SK-N-SH treated with all-trans-retinoic acid at 6 μM for 48 hours (cell line): ENCODE measurements around the gene RBKS.

Experiments used
- ATAC-seq: fragments of 200-7000 bp; cut with Tn5 transposase; 3 replicates; pipeline ENCODE4 v1.9.1; 2020; ENCODE audit warnings: mild to moderate bottlenecking, moderate library complexity
- ARNTL ChIP-seq: fragments of 450-650 bp; formaldehyde crosslinking; IDR thresholded peaks from 2 replicates; pipeline ENCODE4 v1.5.0; 2020; ENCODE audit warnings: low read depth, mild to moderate bottlenecking, moderate library complexity, borderline replicate concordance
- BACH2 ChIP-seq: fragments of 250-450 bp; sonication (Bioruptor Pico); IDR thresholded peaks from 2 replicates; pipeline ENCODE4 v1.9.0; 2021; ENCODE audit warnings: mild to moderate bottlenecking, borderline replicate concordance
- CREB5 ChIP-seq: fragments of 250-450 bp; sonication (Bioruptor Pico); IDR thresholded peaks from 2 replicates; pipeline ENCODE4 v1.5.1; 2020; ENCODE audit warnings: low read depth, mild to moderate bottlenecking, moderate library complexity
- CSDC2 ChIP-seq: fragments of 250-450 bp; sonication (Bioruptor Pico); IDR thresholded peaks from 2 replicates; pipeline ENCODE4 v1.5.0; 2020; ENCODE audit warnings: mild to moderate bottlenecking, moderate library complexity
- CSRNP3 ChIP-seq: fragments of 250-450 bp; sonication (Bioruptor Pico); IDR thresholded peaks from 2 replicates; pipeline ENCODE4 v1.5.1; 2021; ENCODE audit warnings: mild to moderate bottlenecking, moderate library complexity
- ESRRG ChIP-seq: fragments of 250-450 bp; sonication (Bioruptor Pico); IDR thresholded peaks from 2 replicates; pipeline ENCODE4 v1.6.1; 2021; ENCODE audit warnings: mild to moderate bottlenecking
- GLIS3 ChIP-seq: fragments of 250-450 bp; sonication (Bioruptor Pico); IDR thresholded peaks from 2 replicates; pipeline ENCODE4 v1.5.0; 2020; ENCODE audit warnings: mild to moderate bottlenecking, moderate library complexity
- ISL1 ChIP-seq: fragments of 250-450 bp; sonication (Bioruptor Pico); IDR thresholded peaks from 2 replicates; pipeline ENCODE4 v2.1.2; 2022; ENCODE audit warnings: mild to moderate bottlenecking, moderate library complexity
- OSR1 ChIP-seq: fragments of 250-450 bp; sonication (Bioruptor Pico); IDR thresholded peaks from 2 replicates; pipeline ENCODE4 v1.8.0; 2022; ENCODE audit warnings: moderate library complexity, mild to moderate bottlenecking, inconsistent platforms
- POU6F1 ChIP-seq: fragments of 250-450 bp; sonication (Bioruptor Pico); IDR thresholded peaks from 2 replicates; pipeline ENCODE4 v1.8.0; 2021; ENCODE audit warnings: low read depth, mild to moderate bottlenecking, moderate library complexity, borderline replicate concordance
- PPARA ChIP-seq: fragments of 250-450 bp; sonication (Bioruptor Pico); IDR thresholded peaks from 2 replicates; pipeline ENCODE4 v1.5.0; 2020; ENCODE audit warnings: mild to moderate bottlenecking, borderline replicate concordance
- RARB ChIP-seq: fragments of 250-450 bp; sonication (Bioruptor Pico); IDR thresholded peaks from 2 replicates; pipeline ENCODE4 v1.8.0; 2021; ENCODE audit warnings: mild to moderate bottlenecking, moderate library complexity
- SNAI2 ChIP-seq: fragments of 250-450 bp; sonication (Bioruptor Pico); IDR thresholded peaks from 2 replicates; pipeline ENCODE4 v1.5.0; 2020; ENCODE audit warnings: mild to moderate bottlenecking, moderate library complexity
- TCF4 ChIP-seq: fragments of 250-450 bp; sonication (Bioruptor Pico); IDR thresholded peaks from 2 replicates; pipeline ENCODE4 v1.8.0; 2021; ENCODE audit warnings: mild to moderate bottlenecking, moderate library complexity, borderline replicate concordance
- TOX ChIP-seq: fragments of 250-450 bp; sonication (Bioruptor Pico); IDR thresholded peaks from 2 replicates; pipeline ENCODE4 v1.8.0; 2021; ENCODE audit warnings: mild to moderate bottlenecking, moderate library complexity, borderline replicate concordance
- TSHZ2 ChIP-seq: fragments of 250-450 bp; sonication (Bioruptor Pico); IDR thresholded peaks from 2 replicates; pipeline ENCODE4 v1.5.0; 2020; ENCODE audit warnings: mild to moderate bottlenecking, moderate library complexity
- ZC3H10 ChIP-seq: fragments of 250-450 bp; sonication (Bioruptor Pico); IDR thresholded peaks from 2 replicates; pipeline ENCODE4 v1.5.1; 2021; ENCODE audit warnings: mild to moderate bottlenecking, moderate library complexity
- ZFP30 ChIP-seq: fragments of 450-650 bp; formaldehyde crosslinking; IDR thresholded peaks from 2 replicates; pipeline ENCODE4 v1.5.0; 2022; ENCODE audit warnings: mild to moderate bottlenecking, moderate library complexity
- ZNF565 ChIP-seq: fragments of 450-650 bp; formaldehyde crosslinking; conservative IDR thresholded peaks from 2 replicates; pipeline ENCODE4 v1.5.0; 2020; ENCODE audit warnings: low read depth, mild to moderate bottlenecking, moderate library complexity
- ZNF8 ChIP-seq: fragments of 450-650 bp; formaldehyde crosslinking; IDR thresholded peaks from 2 replicates; pipeline ENCODE4 v1.5.0; 2020; ENCODE audit warnings: mild to moderate bottlenecking, moderate library complexity

Gene RBKS

GRCh38 chr2:27914041-27914804 lies 24.0 kb upstream of the RBKS start (continued):
- no peak for TF ChIP-seq CSRNP3 (CRISPR knock-in tag)
- no peak for TF ChIP-seq ARNTL (CRISPR knock-in tag)
- TF ChIP-seq ESRRG (CRISPR knock-in tag), result no peak
- no peak for TF ChIP-seq ZFP30 (CRISPR knock-in tag)
- no peak for TF ChIP-seq TOX (CRISPR knock-in tag)
- no peak for TF ChIP-seq POU6F1 (CRISPR knock-in tag)
- no peak for TF ChIP-seq SNAI2 (CRISPR knock-in tag)
- TF ChIP-seq ZC3H10 (CRISPR knock-in tag), result no peak
- TF ChIP-seq TSHZ2, result no peak
- no peak for TF ChIP-seq TCF4 (CRISPR knock-in tag)
- no peak for TF ChIP-seq GLIS3 (CRISPR knock-in tag)

GRCh38 chr2:27912512-27912911 lies 22.3 kb upstream of the RBKS start:
- no peak for ATAC-seq
- TF ChIP-seq ZNF8 (CRISPR knock-in tag) (no peak), GLIS3 (CRISPR knock-in tag) (no peak), ESRRG (CRISPR knock-in tag) (no peak), ISL1 (CRISPR knock-in tag) (no peak), TOX (CRISPR knock-in tag) (no peak)

- no peak for ATAC-seq
- TF ChIP-seq CREB5 (no peak), PPARA (CRISPR knock-in tag) (no peak), RARB (no peak), CSDC2 (CRISPR knock-in tag) (no peak), CSRNP3 (CRISPR knock-in tag) (no peak), BACH2 (CRISPR knock-in tag) (no peak), ZC3H10 (CRISPR knock-in tag) (no peak), OSR1 (CRISPR knock-in tag) (no peak), ZNF565 (no peak), SNAI2 (CRISPR knock-in tag) (no peak), TSHZ2 (no peak), POU6F1 (CRISPR knock-in tag) (no peak), ISL1 (CRISPR knock-in tag) (no peak), ZNF8 (CRISPR knock-in tag) (no peak)
Observed at GRCh38 chr2:27911458-27912210, 21.4 kb upstream of the RBKS start.
